HepG2 (cell line): ENCODE data around the gene ACAP1. TPM values are rescaled to one million over a fixed set of nuclear protein-coding genes. Genes with fewer than 3 reads are reported as not detected.

Source experiments
- ATAC-seq: fragments of 200-7000 bp; cut with Tn5 transposase; 3 replicates; pipeline ENCODE4 v1.9.1; 2020; ENCODE audit warnings: mild to moderate bottlenecking, moderate library complexity
- BruUV-seq: library from RNA; stranded (reverse); fragments of 400-500 nt; replicated peaks from 2 replicates; lab custom pipeline; 2021; lab: Mats Ljungman, UMichigan
- CTCF ChIA-PET: fragments of 300-600 bp; formaldehyde crosslinking; extraction: SDS; loops from one replicate; lab custom pipeline; 2021; ENCODE audit warnings: low total read pairs, inconsistent platforms, low intra/inter-chr PET ratio; lab: Yijun Ruan, JAX
- POLR2A ChIA-PET: fragments of 350-600 bp; sonication (Branson Sonifier 250); formaldehyde crosslinking; loops from one replicate; lab custom pipeline; 2020; ENCODE audit warnings: antibody characterized with exemption, inconsistent platforms; lab: Yijun Ruan, JAX
- DNase-seq: peaks from one replicate; pipeline ENCODE4 v3.0.0-alpha.2; 2015; ENCODE audit warnings: low spot score
- FAIRE-seq: peaks from 3 replicates; lab custom pipeline; 2011; peaks lifted over from hg19 to GRCh38; lab: Jason Lieb, UNC
- H2AFZ ChIP-seq: one replicate; pipeline ENCODE4 v1.6.1; 2011; ENCODE audit warnings: low read length, inconsistent platforms
- H3K27ac ChIP-seq: fragments of 300-600 bp; 3 replicates; pipeline ENCODE4 v1.8.0; 2011; ENCODE audit warnings: mixed run types, mild to moderate bottlenecking, mixed read lengths, low read length, inconsistent platforms; ENCODE audit not compliant: insufficient read depth; ENCODE audit errors: extremely low read length
- H3K27me3 ChIP-seq, 2 experiments: fragments of 200-600 bp in 1 of 2; 2 replicates in 1 of 2; 3 replicates in 1 of 2; pipeline versions ENCODE4 v1.6.0 to v1.8.0; 2011; ENCODE audit warnings: low read length in 2 of 2, mild to moderate bottlenecking in 2 of 2, moderate library complexity in 2 of 2, inconsistent platforms in 1 of 2; ENCODE audit not compliant: insufficient read depth in 2 of 2, control insufficient read depth in 1 of 2
- H3K36me3 ChIP-seq, 2 experiments: fragments of 200-600 bp in 1 of 2; replicated peaks in 1 of 2; 2 replicates in 1 of 2; 3 replicates in 1 of 2; pipeline versions ENCODE4 v1.5.1 to v1.8.0; 2011; ENCODE audit warnings: low read length in 2 of 2, inconsistent platforms in 1 of 2; ENCODE audit not compliant: insufficient read depth in 2 of 2, control insufficient read depth in 1 of 2
- H3K4me1 ChIP-seq: 2 replicates; pipeline ENCODE4 v1.5.1; 2012; ENCODE audit warnings: low read length, inconsistent platforms; ENCODE audit not compliant: insufficient read depth
- H3K4me2 ChIP-seq: 2 replicates; pipeline ENCODE4 v1.6.0; 2011; ENCODE audit warnings: low read depth, low read length, inconsistent platforms
- H3K4me3 ChIP-seq, 3 experiments: fragments of 200-600 bp in 1 of 3; sonication (generic), shearing (Covaris generic) in 1 of 3; replicated peaks in 1 of 3; 2 replicates each; pipeline ENCODE4 v1.5.1; 2011 to 2016; ENCODE audit warnings: low read length in 3 of 3, inconsistent platforms in 2 of 3, low read depth in 2 of 3, mild to moderate bottlenecking in 2 of 3, control low read depth in 1 of 3, mixed read lengths in 1 of 3; ENCODE audit not compliant: insufficient read depth in 1 of 3
- H3K79me2 ChIP-seq: one replicate; pipeline ENCODE4 v1.6.1; 2011; ENCODE audit warnings: low read length, inconsistent platforms; ENCODE audit not compliant: insufficient read depth
- H3K9ac ChIP-seq: 2 replicates; pipeline ENCODE4 v1.6.0; 2011; ENCODE audit warnings: mild to moderate bottlenecking, low read depth, low read length, inconsistent platforms; ENCODE audit not compliant: insufficient read depth
- H3K9me3 ChIP-seq: 2 replicates; pipeline ENCODE4 v1.5.1; 2012; ENCODE audit warnings: mild to moderate bottlenecking, low read length
- H4K20me1 ChIP-seq: 2 replicates; pipeline ENCODE4 v1.6.0; 2011; ENCODE audit warnings: inconsistent platforms, mild to moderate bottlenecking, low read length, moderate library complexity; ENCODE audit not compliant: insufficient read depth
- AGO2 ChIP-seq: fragments of 200-400 bp; formaldehyde crosslinking; optimal IDR thresholded peaks from 2 replicates; pipeline ENCODE3; 2017; ENCODE audit warnings: mild to moderate bottlenecking, low read depth, low read length, moderate library complexity
- FOXO1 ChIP-seq: sonication (generic); formaldehyde crosslinking; IDR thresholded peaks from 2 replicates; pipeline ENCODE4 v1.4.0; 2020; ENCODE audit warnings: missing genetic modification reagents
- HOXA7 ChIP-seq: sonication (generic); formaldehyde crosslinking; IDR thresholded peaks from 2 replicates; pipeline ENCODE4 v1.8.1; 2022; ENCODE audit warnings: mild to moderate bottlenecking, missing genetic modification reagents, moderate library complexity
- ISX ChIP-seq: sonication (generic); formaldehyde crosslinking; conservative IDR thresholded peaks from 2 replicates; pipeline ENCODE4 v1.5.0; 2020; ENCODE audit warnings: missing genetic modification reagents
- MAF1 ChIP-seq: sonication (generic); formaldehyde crosslinking; IDR thresholded peaks from 2 replicates; pipeline ENCODE4 v1.5.0; 2020; ENCODE audit warnings: missing genetic modification reagents, borderline replicate concordance
- NBN ChIP-seq: fragments of 450-650 bp; conservative IDR thresholded peaks from 2 replicates; pipeline ENCODE4 v1.6.1; 2017
- ZBTB3 ChIP-seq: sonication (generic); formaldehyde crosslinking; IDR thresholded peaks from 2 replicates; pipeline ENCODE4 v1.4.0; 2020; ENCODE audit warnings: low read depth, mild to moderate bottlenecking, moderate library complexity, missing genetic modification reagents, borderline replicate concordance
- ZNF253 ChIP-seq: sonication (generic); formaldehyde crosslinking; IDR thresholded peaks from 2 replicates; pipeline ENCODE4 v1.8.0; 2022; ENCODE audit warnings: mild to moderate bottlenecking, missing genetic modification reagents, borderline replicate concordance
- ZNF354B ChIP-seq: sonication (generic); formaldehyde crosslinking; IDR thresholded peaks from 2 replicates; pipeline ENCODE4 v1.8.0; 2022; ENCODE audit warnings: mild to moderate bottlenecking, missing genetic modification reagents
- WGBS: methylation state at CpG from one replicate; pipeline ENCODE4 v1.1.6; 2017; ENCODE audit warnings: low lambda C conversion rate; 5-methylcytosine and 5-hydroxymethylcytosine counted together
- in situ Hi-C: cut with HindIII; loops from 2 replicates; pipeline ENCODE4 v1.10.0; 2017; ENCODE audit warnings: low pct_unique_long_range_greater_than_20kb; ENCODE audit not compliant: extremely low pct_ligation_motif_present
- intact Hi-C: fragments of 100-400 bp; cut with micrococcal nuclease; formaldehyde crosslinking; loops from one replicate; pipeline ENCODE4 v1.10.0; 2022; ENCODE audit not compliant: unreplicated experiment
- polyA plus RNA-seq, 8 experiments: library from polyadenylated mRNA; depleted of rRNA in 3 of 8; stranded (reverse) in 7 of 8; unstranded in 1 of 8; fragments of >200 nt; fragmentation: Illumina TruSeq in 4 of 8; extraction: Trizol in 4 of 8; gene quantifications; 2 replicates each; pipeline versions ENCODE4 v1.2.1 to v1.2.3, GENCODE V29; 2011 to 2016; ENCODE audit warnings: low read depth in 4 of 8, missing spikeins in 1 of 8, mixed read lengths in 1 of 8; ENCODE audit not compliant: insufficient read depth in 1 of 8
- total RNA-seq, 5 experiments: library from RNA; depleted of rRNA; stranded (reverse); fragments of >200 nt; fragmentation: Illumina TruSeq; extraction: Trizol; gene quantifications; 2 replicates each; pipeline ENCODE4 v1.2.3, GENCODE V29; 2016; ENCODE audit warnings: low read depth in 1 of 5
- TF ChIP-seq, protein P1 (sequence below), 2 experiments: sonication (generic) in 1 of 2; formaldehyde crosslinking in 1 of 2; IDR thresholded peaks; 2 replicates each; pipeline versions ENCODE4 v1.4.0 to v1.6.1; 2016 to 2020; ENCODE audit warnings: borderline replicate concordance in 1 of 2, low read depth in 1 of 2, mild to moderate bottlenecking in 1 of 2, missing genetic modification reagents in 1 of 2
- TF ChIP-seq, protein P2 (sequence below): sonication (generic); formaldehyde crosslinking; IDR thresholded peaks from 2 replicates; pipeline ENCODE4 v1.4.0; 2020; ENCODE audit warnings: missing genetic modification reagents
- TF ChIP-seq, protein P3 (sequence below): sonication (generic); formaldehyde crosslinking; IDR thresholded peaks from 2 replicates; pipeline ENCODE4 v1.4.0; 2020; ENCODE audit warnings: mild to moderate bottlenecking, missing genetic modification reagents
- TF ChIP-seq, protein P4 (sequence below): sonication (generic); formaldehyde crosslinking; IDR thresholded peaks from 2 replicates; pipeline ENCODE4 v1.9.0; 2021; ENCODE audit warnings: missing genetic modification reagents, borderline replicate concordance
- TF ChIP-seq, protein P5 (sequence below): sonication (generic); formaldehyde crosslinking; IDR thresholded peaks from 2 replicates; pipeline ENCODE4 v1.8.0; 2023; ENCODE audit warnings: mild to moderate bottlenecking, missing genetic modification reagents

ACAP1 gene
- total and polyA plus RNA-seq, 2 of the 13 experiments (the other 11 are each of a cell fraction or from before 2014, with no cell fraction given): 1.3 to 2.5 TPM

DNA sequence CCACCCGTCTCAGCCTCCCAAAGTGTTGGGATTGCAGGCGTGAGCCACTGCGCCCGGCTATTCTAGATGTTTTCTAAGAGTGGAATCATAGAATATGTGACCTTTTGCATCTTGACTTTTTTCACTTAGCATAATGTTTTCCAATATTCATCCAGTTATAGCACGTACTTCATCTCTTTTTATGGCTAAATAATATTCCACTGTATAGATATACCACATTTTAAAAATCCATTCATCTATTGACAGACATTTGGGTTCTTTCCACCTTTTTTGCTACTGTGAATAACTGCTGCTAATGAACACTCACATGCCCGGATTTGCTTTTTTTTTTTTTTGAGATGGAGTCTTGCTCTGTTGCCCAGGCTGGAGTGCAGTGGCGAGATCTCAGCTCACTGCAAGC is 32.1 kb upstream of the ACAP1 start:
- ChIA-PET CTCF (no interaction called here), POLR2A (interaction anchor here (2.0 kb wide), 1 partner anchor 24 kb away, joined by 7 read pairs; no protein-coding TSS in a partner anchor)
- intact Hi-C loops (no loop called here), in situ Hi-C loops (no loop called here)
- Histone ChIP-seq H2AFZ (no peak overlapping the region), H3K36me3 (peaks cover 0 to under 1% of the 10 kb centered on the region in 2 experiments; a peak in 1 of 5 replicates), H3K4me1 (peaks cover 13% of the 10 kb centered on the region), H3K4me2 (no peak overlapping the region), H3K9ac (no peak overlapping the region), H3K9me3 (no peaks in the 10 kb centered on the region), H3K4me3 (no peak overlapping the region), H3K27ac (no peak overlapping the region), H3K79me2 (peaks cover 15% of the 10 kb centered on the region), H4K20me1 (peaks cover 11% of the 10 kb centered on the region), H3K27me3 (0 out of 5 replicates have a peak, but pooled peaks cover 0 to 2% of the 10 kb centered on the region in 2 experiments)
- ATAC-seq (no peak), DNase-seq (no peak), FAIRE-seq (no peak)
- 73% methylated on average over 7 of the region's 7 CpGs for WGBS
- BruUV-seq: no TSS peak
- TF ChIP-seq, protein P1, sequence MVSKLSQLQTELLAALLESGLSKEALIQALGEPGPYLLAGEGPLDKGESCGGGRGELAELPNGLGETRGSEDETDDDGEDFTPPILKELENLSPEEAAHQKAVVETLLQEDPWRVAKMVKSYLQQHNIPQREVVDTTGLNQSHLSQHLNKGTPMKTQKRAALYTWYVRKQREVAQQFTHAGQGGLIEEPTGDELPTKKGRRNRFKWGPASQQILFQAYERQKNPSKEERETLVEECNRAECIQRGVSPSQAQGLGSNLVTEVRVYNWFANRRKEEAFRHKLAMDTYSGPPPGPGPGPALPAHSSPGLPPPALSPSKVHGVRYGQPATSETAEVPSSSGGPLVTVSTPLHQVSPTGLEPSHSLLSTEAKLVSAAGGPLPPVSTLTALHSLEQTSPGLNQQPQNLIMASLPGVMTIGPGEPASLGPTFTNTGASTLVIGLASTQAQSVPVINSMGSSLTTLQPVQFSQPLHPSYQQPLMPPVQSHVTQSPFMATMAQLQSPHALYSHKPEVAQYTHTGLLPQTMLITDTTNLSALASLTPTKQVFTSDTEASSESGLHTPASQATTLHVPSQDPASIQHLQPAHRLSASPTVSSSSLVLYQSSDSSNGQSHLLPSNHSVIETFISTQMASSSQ (IDR thresholded peaks at IDR 0.05; ENCODE audit: low read depth): no peak
- TF ChIP-seq, protein P1 (CRISPR knock-in tag; IDR thresholded peaks at IDR 0.05; ENCODE audit: borderline replicate concordance): no peak
- TF ChIP-seq, protein P2, sequence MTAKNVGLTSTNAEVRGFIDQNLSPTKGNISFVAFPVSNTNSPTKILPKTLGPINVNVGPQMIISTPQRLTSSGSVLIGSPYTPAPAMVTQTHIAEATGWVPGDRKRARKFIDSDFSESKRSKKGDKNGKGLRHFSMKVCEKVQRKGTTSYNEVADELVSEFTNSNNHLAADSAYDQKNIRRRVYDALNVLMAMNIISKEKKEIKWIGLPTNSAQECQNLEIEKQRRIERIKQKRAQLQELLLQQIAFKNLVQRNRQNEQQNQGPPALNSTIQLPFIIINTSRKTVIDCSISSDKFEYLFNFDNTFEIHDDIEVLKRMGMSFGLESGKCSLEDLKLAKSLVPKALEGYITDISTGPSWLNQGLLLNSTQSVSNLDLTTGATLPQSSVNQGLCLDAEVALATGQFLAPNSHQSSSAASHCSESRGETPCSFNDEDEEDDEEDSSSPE (CRISPR knock-in tag): no peak
- TF ChIP-seq, protein P3, sequence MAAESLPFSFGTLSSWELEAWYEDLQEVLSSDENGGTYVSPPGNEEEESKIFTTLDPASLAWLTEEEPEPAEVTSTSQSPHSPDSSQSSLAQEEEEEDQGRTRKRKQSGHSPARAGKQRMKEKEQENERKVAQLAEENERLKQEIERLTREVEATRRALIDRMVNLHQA (CRISPR knock-in tag): no peak
- TF ChIP-seq, protein P4, sequence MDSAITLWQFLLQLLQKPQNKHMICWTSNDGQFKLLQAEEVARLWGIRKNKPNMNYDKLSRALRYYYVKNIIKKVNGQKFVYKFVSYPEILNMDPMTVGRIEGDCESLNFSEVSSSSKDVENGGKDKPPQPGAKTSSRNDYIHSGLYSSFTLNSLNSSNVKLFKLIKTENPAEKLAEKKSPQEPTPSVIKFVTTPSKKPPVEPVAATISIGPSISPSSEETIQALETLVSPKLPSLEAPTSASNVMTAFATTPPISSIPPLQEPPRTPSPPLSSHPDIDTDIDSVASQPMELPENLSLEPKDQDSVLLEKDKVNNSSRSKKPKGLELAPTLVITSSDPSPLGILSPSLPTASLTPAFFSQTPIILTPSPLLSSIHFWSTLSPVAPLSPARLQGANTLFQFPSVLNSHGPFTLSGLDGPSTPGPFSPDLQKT (CRISPR knock-in tag): no peak
- TF ChIP-seq FOXO1 (CRISPR knock-in tag): no peak
- no peak for TF ChIP-seq ZNF354B (CRISPR knock-in tag)
- no peak for TF ChIP-seq NBN
- TF ChIP-seq ZBTB3 (CRISPR knock-in tag): no peak
- TF ChIP-seq HOXA7 (CRISPR knock-in tag): no peak
- TF ChIP-seq ZNF253 (CRISPR knock-in tag): no peak
- TF ChIP-seq MAF1: no peak
- TF ChIP-seq, protein P5, sequence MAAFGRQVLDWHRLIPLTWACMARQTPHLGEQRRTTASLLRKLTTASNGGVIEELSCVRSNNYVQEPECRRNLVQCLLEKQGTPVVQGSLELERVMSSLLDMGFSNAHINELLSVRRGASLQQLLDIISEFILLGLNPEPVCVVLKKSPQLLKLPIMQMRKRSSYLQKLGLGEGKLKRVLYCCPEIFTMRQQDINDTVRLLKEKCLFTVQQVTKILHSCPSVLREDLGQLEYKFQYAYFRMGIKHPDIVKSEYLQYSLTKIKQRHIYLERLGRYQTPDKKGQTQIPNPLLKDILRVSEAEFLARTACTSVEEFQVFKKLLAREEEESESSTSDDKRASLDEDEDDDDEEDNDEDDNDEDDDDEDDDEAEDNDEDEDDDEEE (CRISPR knock-in tag): no peak
- no peak for TF ChIP-seq ISX (CRISPR knock-in tag)
- TF ChIP-seq AGO2: no peak
